Measurements from ENCODE around the gene THPO.

THPO gene

DNA sequence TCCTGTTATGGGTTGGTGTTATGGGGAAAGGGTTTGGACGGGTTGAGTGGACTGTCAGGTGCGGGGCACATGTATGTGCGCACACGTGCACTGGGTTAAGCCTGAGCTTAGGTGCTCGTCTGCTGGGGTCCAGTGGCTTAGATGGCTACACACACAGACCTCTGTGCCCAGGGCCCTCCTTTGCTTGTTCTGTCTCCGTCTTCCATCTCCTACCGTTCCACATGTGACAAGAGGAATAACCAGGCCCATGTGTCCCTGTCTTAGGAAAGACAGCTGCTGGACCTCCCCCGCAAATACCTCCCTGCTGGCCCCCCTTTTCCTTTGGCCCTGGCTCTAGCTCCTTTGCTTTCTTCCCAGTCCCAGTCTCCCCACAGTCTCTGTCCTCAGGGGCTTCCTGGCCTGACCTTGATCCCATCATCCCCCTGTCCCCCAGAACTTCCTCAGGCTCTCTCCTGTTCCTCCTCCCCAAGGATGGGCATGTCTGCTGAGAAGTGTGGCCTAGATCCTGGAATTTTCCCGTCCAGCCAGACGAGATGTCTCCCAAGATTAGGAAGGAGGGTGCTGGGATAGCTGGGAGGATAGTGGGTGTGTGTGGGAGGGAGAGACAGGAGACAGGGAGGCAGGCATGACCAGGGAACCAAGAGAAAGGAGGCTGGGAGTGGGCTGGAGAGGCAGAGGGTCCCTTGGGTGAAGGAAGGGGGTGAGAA lies 797 bp upstream of the THPO start:
- H3K27me3 ChIP-seq (ENCODE audit: insufficient read depth, low read length), result peaks cover 7% of the 10 kb centered on the region
- no peaks in the 10 kb centered on the region for H3K9me2 ChIP-seq (ENCODE audit: low read depth, low read length)
- no peaks in the 10 kb centered on the region for H3K9me3 ChIP-seq (ENCODE audit: low read length)
- no peak overlapping the region for H3K4me3 ChIP-seq (ENCODE audit: low read depth, low read length, poor library complexity, severe bottlenecking)
- no peaks in the 10 kb centered on the region for H3K4me1 ChIP-seq (ENCODE audit: insufficient read depth, low read length, severe bottlenecking)
- H3K27ac ChIP-seq (ENCODE audit: low read depth, low read length, poor library complexity, severe bottlenecking), result no peak overlapping the region
- H3K79me2 ChIP-seq (ENCODE audit: insufficient read depth, low read length), result no peaks in the 10 kb centered on the region
- no peaks in the 10 kb centered on the region for H3F3A ChIP-seq (ENCODE audit: insufficient read depth, low read length)
- TF ChIP-seq, protein P1, sequence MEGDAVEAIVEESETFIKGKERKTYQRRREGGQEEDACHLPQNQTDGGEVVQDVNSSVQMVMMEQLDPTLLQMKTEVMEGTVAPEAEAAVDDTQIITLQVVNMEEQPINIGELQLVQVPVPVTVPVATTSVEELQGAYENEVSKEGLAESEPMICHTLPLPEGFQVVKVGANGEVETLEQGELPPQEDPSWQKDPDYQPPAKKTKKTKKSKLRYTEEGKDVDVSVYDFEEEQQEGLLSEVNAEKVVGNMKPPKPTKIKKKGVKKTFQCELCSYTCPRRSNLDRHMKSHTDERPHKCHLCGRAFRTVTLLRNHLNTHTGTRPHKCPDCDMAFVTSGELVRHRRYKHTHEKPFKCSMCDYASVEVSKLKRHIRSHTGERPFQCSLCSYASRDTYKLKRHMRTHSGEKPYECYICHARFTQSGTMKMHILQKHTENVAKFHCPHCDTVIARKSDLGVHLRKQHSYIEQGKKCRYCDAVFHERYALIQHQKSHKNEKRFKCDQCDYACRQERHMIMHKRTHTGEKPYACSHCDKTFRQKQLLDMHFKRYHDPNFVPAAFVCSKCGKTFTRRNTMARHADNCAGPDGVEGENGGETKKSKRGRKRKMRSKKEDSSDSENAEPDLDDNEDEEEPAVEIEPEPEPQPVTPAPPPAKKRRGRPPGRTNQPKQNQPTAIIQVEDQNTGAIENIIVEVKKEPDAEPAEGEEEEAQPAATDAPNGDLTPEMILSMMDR (IDR thresholded peaks at IDR 0.05; ENCODE audit: low read length), result no peak
- no peak for TF ChIP-seq EZH2 (IDR thresholded peaks at IDR 0.05; ENCODE audit: borderline replicate concordance, low read length)
- no peaks in the 10 kb centered on the region for H3K36me3 ChIP-seq (ENCODE audit: insufficient read depth, low read length)
- no peaks in the 10 kb centered on the region for H4K20me1 ChIP-seq (ENCODE audit: insufficient read depth, low read length)
- no peak overlapping the region for H3K4me2 ChIP-seq (ENCODE audit: low read length)
- no peak overlapping the region for H3K9ac ChIP-seq (ENCODE audit: low read length)
- H2AFZ ChIP-seq (ENCODE audit: low read length), result no peak overlapping the region

DNA sequence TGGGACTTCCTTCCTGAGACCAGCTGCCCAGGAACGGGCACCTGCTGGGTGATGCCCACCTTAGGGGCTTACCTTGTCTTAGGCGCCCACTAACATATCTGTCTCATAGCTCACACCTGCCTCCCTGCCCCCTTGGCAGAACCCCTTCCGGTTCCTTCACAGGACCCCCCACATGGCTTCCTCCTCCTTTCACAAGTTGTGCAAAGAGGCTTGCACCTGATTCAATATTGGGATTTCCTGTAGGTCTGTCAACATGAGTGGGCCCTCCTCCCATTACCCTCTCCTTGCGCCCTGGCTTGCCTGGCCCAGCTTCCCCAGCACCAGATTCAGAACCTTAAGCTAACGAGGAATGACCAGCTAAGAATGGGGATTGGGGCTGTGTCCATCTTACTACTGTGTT lies 633 bp downstream of the THPO start:
- Histone ChIP-seq H3K36me3 (ENCODE audit: insufficient read depth, low read length) (no peaks in the 10 kb centered on the region), H3K9me3 (ENCODE audit: low read length) (no peaks in the 10 kb centered on the region), H4K20me1 (ENCODE audit: insufficient read depth, low read length) (no peaks in the 10 kb centered on the region), H3K4me1 (ENCODE audit: insufficient read depth, low read length, severe bottlenecking) (no peaks in the 10 kb centered on the region), H3K4me2 (ENCODE audit: low read length) (no peak overlapping the region), H3K4me3 (ENCODE audit: low read depth, low read length, poor library complexity, severe bottlenecking) (no peak overlapping the region), H3K9me2 (ENCODE audit: low read depth, low read length) (no peaks in the 10 kb centered on the region), H3K9ac (ENCODE audit: low read length) (no peak overlapping the region), H3F3A (ENCODE audit: insufficient read depth, low read length) (no peaks in the 10 kb centered on the region), H3K79me2 (ENCODE audit: insufficient read depth, low read length) (no peaks in the 10 kb centered on the region), H3K27me3 (ENCODE audit: insufficient read depth, low read length) (peaks cover 7% of the 10 kb centered on the region; the same call in 1 of the 2 replicates), H2AFZ (ENCODE audit: low read length) (no peak overlapping the region), H3K27ac (ENCODE audit: low read depth, low read length, poor library complexity, severe bottlenecking) (no peak overlapping the region)
- TF ChIP-seq, protein P1 (IDR thresholded peaks at IDR 0.05; ENCODE audit: low read length), result no peak
- no peak for TF ChIP-seq EZH2 (IDR thresholded peaks at IDR 0.05; ENCODE audit: borderline replicate concordance, low read length)

DNA sequence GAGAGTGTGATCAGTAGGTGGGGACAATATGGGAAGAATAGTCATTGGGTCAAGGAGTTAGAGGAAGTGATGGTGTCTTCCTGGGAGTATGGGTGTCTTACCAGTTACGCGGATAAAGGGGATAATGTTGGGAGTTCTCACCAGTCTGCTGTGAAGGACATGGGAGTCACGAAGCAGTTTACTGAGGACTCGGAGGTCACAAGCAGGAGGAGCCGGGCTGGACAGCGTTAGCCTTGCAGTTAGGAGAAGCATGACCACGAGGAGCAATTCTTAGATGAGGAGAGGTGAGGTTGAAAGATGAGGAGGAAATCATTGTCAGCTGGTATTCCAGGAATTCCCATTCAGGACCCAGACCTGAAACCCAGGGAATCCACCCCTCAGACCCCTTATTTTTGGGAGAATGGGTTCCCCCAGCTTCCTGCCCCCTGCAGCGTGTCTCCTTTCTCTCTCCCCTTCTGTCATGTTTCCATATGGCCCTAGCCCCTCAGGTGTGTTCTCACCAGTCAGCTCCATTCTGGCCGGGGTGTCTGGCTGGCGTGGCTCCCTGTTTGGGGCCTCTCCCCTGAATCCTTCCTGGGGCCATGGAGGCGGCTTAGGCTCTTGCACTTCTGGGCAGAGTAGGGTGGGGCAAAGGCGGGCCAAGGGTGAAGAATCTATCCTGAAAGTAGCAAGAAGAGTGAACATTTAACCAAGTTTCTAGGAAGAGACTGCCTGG lies 2.1 kb downstream of the THPO start:
- Histone ChIP-seq H3K9ac (ENCODE audit: low read length) (no peak overlapping the region), H4K20me1 (ENCODE audit: insufficient read depth, low read length) (no peaks in the 10 kb centered on the region), H3K9me2 (ENCODE audit: low read depth, low read length) (no peaks in the 10 kb centered on the region), H3K27me3 (ENCODE audit: insufficient read depth, low read length) (peaks cover 7% of the 10 kb centered on the region; the same call in 1 of the 2 replicates), H3K36me3 (ENCODE audit: insufficient read depth, low read length) (no peaks in the 10 kb centered on the region), H3K9me3 (ENCODE audit: low read length) (no peaks in the 10 kb centered on the region), H3K79me2 (ENCODE audit: insufficient read depth, low read length) (no peaks in the 10 kb centered on the region), H3K4me1 (ENCODE audit: insufficient read depth, low read length, severe bottlenecking) (no peaks in the 10 kb centered on the region), H3K27ac (ENCODE audit: low read depth, low read length, poor library complexity, severe bottlenecking) (no peak overlapping the region), H3F3A (ENCODE audit: insufficient read depth, low read length) (no peaks in the 10 kb centered on the region), H3K4me3 (ENCODE audit: low read depth, low read length, poor library complexity, severe bottlenecking) (no peak overlapping the region), H3K4me2 (ENCODE audit: low read length) (no peak overlapping the region), H2AFZ (ENCODE audit: low read length) (no peak overlapping the region)
- TF ChIP-seq, protein P1 (IDR thresholded peaks at IDR 0.05; ENCODE audit: low read length), result no peak
- TF ChIP-seq EZH2 (IDR thresholded peaks at IDR 0.05; ENCODE audit: borderline replicate concordance, low read length), result no peak
